GM21360 (cell line): ENCODE measurements around the gene HLF.
A peak's percentile ranks its signal among the peaks of the same experiment; 100 is the strongest.

Experiments
- ATAC-seq: cut with Tn5 transposase; IDR thresholded peaks from one replicate; pipeline ENCODE4 v1.9.1; 2021; ENCODE audit warnings: mild to moderate bottlenecking, moderate library complexity; ENCODE audit not compliant: unreplicated experiment

The HLF gene

DNA sequence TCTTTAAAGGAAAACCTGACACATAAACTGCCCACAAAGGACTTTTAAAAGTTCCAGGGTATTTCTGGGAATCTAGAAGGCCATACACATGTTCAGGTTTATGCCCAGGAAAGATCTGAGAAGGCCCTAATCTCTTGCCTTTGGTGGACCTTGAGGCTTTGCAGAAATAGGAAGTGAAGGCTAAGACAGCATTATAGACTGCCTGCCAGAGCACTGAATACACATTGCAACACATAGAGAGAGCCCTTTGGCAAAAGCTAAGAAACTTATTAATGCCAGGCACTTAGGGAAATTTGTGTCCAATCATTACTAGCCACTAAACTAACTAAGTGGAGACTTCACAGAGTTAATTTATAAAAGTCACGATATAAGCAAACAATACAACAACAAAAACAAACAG lies 86.5 kb downstream of the HLF start:
- no peak for ATAC-seq

DNA sequence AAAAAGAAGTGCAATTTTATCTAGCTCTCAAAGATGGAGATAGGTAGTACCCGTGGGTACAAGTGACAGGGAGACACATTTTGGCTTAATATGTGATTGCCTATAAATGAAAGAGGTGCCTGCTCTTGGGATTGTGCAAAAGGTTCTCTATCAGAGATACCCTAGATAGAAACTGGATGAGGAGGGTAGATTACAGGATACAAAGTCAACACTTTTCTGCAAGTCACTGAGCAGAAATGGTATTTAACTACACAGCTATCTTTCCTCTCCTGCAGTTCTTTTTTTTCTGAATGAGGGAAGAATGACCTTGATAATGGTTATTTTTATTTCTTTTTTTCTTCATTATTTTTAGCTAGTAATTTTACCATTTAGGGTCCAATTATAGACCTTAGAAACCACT lies 89.2 kb downstream of the HLF start:
- ATAC-seq = no peak

DNA sequence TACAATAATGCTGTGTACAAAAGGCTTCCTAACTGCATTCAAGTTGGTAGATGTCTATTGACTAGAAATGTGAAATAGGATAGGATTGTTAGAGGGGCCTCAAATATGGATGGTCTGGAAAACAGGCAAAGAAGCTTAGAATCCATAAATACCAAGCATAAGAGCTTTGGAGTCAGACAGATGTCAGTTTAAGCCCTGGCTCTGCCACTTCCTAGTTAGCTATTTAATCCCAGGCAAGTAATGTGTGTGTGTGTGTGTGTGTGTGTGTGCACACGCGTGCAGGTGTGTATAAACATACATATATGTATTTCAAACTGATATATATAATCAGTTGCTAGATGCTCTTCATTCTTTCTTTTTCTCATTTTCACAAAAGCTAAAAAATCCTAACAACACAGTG lies 90.2 kb downstream of the HLF start:
- no peak for ATAC-seq

DNA sequence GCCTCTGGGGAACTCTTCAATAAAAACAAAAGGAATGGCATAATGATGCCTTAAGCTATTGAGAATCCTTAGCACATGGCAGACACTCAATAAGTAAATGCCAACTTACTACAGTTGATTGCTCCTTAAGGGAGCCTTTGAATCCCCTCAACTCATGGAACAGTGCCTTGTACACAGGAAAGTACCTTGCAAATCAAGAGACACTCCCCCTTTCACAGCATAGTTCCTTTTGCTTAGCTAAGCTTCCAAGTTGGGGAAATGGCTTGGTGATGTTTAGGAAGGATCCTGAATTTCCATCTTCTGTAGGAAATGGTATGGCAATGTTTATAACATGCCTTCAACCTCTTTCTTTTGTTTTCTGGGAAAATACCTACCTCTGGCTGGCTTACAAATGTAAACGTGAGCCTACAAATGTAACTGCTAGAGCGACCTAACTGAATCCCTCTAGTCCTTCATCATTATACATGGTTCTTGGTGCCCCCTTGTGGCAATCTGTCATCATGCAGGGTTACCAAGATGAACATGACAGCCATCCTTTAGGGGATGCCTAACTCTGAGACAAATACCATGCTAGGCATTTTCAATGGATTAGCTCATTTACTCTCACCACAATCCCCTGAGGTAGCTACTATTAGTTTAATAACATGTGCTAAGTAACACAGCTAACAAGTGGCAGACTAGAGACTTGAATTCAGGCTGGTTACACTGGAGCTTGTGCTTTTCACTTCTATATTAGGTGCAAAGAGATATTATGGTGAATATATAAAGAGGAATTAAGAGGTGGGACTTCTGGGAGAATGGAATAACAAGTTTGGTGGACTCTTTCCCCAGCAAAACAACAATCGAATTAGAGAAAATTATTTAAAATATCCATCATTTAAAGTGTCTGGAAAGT lies 91.9 kb downstream of the HLF start:
- ATAC-seq = peak; percentile 94

DNA sequence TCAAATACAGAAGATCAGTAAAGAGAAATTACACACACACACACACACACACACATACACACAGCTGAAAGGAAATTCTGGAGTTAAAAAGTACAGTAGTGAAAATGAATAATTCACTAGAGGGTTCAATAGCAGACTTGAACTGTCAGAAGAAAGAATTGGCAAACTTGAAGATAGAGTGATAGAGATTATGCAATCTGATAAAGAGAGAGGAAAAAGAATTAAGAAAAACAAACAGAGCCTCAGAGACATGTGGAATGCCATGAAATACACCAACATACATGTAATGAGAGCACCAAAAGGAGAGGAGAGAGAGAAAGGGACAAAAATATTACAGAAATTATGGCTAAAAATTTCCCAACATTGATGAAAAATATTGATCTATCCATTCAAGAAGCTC lies 96.2 kb downstream of the HLF start:
- ATAC-seq = no peak

DNA sequence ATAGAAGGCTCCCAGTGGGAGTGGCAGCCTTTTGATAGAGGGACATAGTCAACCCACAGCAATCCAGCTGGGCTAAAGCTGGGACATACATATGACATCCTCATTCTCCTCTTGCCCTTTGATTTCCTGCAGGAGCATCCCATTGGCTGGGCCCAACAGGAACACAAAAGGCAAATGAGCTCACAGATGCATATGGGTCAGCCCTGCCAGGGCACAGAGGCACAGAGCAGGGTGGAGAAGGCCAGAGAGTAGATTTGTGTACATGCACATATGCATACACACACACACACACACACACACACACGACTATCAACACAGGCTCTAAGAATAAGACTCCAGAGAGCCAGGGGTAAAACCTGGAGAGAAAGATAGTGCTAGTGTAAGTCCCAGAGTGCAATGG lies 98.3 kb downstream of the HLF start:
- ATAC-seq = no peak

DNA sequence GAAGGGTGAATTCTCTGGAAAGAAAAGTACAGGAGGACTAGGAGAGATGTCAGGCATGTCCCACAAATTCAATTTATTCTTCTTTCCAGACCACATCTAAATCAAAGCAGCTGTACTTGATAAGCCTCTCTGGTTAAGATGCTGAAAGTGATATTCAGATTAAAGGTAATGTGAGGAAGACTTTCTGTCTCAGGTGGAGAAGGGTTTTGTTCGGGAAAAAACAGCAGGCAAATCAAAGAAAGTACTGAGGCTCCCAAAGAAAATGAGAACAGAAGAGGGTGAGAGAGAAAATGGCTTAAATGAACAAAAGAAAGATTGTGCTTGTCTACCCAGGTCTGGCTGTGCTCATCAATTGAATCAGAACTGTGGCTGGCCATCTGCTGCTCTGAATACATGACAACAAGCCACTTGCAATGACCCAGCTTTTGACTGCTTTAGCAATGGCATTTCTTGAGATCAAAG lies 101.3 kb downstream of the HLF start:
- no peak for ATAC-seq

DNA sequence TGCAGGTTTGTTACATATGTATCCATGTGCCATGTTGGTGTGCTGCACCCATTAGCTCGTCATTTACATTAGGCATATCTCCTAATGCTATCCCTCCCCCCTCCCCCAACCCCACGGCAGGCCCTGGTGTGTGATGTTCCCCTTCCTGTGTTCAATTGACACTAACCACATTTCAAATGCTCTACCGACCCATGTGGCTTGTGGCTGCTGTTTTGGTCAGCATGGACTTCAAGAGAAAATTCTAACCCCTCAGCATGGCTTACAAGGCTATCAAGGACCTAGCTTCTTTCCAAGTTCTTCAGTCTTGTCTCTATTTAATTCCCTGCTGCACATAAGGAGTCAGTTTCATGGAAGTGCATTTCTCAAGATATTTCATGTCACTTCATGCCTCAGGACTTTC lies 103.9 kb downstream of the HLF start:
- ATAC-seq = no peak
